ENCODE data around the gene EPHB1.
A peak's percentile ranks its signal among the peaks of the same experiment; 100 is the strongest.

Gene EPHB1

DNA sequence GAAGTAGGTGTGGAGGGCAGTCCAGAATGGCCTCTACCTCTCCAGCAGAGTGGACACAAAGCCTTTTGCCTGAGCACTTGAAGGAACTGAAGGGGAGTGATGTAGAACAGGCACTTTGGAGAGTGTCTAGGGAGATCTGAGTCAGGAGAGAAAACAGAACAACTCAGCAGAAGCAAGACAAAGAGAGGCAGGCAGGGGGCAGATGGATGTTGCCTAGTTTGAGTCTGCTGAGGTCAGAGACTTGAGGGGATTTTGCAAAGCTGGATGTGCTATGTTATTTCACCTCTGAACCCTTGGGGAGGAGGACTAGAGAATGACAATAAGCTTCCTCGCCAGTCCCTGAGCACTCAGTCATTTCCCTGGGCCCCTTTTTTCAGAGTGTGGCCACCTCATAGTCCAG is 366.4 kb downstream of the EPHB1 start:
- no peak for DNase-seq (ENCODE audit: low spot score)

DNA sequence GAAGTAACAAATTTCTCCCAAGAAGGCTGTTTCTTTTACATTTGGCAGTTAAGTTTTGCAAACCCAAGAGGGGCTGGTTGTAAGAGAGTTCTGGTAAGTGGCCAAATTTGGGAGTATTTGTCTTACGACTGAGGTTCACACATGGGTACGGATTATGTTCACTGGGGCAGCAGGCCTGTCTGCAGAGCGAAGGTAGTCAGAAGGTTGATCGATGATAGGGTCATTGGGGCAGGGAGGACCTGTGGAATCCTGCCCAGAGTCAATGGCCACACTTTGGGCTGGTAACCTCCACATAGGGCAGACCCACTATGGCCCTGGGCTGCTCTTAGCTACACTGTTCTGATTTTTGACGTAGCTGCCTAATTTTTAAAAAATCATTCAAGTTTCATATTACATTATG is 368.6 kb downstream of the EPHB1 start:
- DNase-seq (ENCODE audit: low spot score): no peak

DNA sequence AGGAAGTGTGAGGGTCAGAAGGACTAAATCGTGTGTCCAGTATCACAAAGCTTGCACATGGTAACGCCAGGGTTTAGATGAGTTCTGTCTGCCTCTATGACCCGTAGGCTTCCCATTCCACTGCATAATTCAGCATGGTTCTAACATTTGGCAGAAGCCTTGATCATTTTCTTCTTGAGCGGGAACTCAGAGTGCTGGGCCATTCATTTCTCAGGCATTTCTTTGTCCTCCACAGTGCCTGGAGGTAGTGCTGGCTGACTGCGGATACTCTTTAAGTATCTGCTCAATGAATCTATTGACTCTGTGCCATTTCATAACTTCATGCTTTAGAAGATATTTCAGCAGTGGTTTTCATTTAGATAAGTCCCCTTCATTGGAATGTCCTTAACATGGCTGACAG is 370.2 kb downstream of the EPHB1 start:
- no peak for DNase-seq (ENCODE audit: low spot score)

DNA sequence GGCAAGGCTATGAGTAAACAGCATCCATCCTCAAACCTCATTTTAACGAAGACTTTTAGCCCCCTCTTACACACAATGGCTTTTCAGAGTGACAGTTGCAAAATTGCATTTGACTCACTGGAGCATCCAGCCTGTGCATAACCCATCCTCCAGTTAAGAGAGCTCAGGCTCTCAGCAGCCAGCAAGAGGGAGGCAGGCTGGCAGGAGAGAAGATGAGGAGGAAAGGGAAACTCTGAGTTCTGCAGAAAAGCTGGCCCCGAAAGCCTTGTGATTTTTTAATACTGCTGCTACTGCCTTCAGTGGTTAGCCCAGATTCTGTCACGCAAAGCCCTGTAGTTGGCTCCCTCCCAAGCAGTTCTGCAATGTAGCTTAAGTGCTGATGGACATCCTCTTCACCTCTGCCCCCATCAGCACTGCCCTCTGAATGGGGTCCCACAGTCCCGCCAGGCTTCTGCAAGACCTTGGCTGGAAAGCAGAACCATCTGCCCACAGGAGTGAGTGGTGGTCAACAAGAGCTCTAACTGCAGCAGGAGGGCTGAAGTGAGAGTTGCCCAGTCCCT is 371.3 kb downstream of the EPHB1 start:
- DNase-seq (ENCODE audit: low spot score): peak; percentile 65

DNA sequence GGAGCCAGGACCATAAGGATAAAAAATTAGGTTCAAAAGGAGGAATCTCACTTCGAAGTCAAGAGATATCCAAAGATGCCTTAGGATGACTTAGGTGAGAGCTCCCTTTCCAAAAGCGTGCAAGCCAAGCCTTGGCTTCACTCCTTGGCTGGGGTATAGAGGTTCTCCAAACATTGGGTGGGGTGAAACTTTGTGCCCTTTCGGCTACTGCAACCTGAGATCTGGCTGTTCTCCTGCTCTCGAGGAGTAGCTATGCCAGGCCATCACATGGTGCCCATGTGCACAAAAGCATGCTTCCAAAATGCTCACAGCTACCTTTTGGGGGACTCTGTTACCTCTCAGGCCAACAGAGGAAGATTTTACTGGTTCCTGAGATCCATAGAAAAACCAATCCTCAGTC is 373.8 kb downstream of the EPHB1 start:
- no peak for DNase-seq (ENCODE audit: low spot score)

DNA sequence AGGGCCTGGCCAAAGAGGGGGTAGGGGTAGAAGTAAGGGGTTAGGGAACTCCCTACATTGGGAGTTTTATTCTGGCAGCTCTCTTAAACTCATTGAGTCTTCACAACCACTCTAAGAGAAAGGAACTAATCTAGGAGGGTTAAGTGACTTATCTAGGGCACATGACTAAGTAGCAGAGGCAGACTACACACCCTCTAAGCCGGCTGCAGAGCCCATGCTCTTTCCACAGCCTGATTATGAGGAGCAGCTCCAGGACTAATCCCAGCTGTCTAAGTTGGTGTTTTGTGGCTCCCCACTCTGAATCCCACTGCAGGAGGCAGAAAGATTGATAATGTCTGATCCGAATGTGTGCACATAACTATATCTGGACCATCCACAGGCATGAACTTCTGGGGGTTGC is 374.6 kb downstream of the EPHB1 start:
- no peak for DNase-seq (ENCODE audit: low spot score)

DNA sequence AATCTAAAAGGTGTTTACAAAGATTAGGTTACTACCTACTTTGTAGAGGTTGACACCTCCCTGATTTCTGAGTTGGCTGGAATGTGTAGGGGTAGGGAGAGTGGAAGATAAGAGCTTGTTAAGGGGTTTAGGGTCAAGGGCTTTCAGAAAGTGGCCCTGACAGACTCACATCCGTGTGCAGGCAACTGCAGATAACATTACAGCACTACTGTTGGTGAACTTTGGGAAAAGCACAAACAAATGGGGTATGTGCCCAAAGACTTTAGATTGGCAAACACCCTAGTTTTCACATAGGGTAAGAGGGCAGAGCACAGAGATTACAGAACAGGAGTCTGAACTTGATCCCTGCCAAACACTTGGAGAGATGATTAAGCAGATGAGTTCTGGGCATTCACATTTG is 375.7 kb downstream of the EPHB1 start:
- DNase-seq (ENCODE audit: low spot score): no peak

DNA sequence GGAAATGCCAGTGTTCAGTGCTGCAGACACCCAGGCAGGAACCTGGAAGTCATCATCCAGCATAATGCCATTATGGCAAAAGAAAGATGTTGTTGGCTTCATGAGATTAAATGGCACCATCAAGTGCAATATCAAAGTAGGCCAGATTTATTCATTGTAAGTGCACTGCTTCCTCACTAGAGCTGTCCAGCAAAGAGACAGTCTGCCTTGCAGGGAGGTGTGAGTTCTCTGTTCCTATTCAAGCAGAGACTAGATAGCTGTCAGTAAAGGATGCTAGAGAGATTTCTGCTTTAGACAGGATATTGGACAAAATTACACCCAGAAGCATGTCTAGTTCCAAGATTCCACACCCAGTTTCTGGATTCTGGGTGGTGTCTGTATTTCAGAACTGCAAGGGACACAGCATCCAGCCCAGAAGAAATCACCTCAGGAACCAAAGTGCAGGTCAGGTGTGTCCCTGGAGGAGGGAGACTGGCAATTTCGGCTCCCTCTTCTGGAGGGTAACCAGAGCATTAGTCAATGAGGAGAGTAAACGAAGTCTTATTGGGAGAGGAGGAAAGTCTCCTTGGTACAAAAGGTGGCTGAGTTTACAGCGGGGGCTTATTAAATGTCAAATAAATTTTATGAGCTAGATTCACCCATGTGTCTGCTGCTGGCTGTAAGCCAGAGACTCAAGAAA is 377.3 kb downstream of the EPHB1 start:
- DNase-seq (ENCODE audit: low spot score): no peak

DNA sequence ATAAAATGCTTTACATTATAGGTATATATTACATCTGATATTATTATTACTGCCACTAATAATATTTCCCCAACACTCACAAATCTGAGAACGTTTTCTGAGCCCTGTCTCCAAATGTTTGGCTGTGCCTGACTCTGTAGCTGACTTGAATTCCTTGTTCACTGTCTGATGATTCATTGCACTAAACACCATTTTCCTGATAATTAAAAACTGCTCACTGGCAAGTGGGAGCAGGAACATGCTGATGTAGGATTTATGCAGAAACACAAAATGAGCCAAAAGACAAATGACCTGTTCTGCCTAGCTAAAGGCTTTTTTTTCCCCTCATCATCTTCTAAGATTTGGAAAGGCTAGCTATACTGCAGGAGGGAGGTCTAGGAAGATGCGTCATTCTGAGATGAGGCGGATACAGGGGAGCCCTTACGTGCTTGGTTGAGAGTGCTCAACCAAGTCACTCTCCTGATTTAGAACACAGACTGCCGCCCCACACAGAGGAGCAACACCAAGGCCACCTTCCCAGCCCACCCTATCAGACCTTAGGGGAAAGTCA is 380.7 kb downstream of the EPHB1 start:
- DNase-seq (ENCODE audit: low spot score): peak; percentile 29

DNA sequence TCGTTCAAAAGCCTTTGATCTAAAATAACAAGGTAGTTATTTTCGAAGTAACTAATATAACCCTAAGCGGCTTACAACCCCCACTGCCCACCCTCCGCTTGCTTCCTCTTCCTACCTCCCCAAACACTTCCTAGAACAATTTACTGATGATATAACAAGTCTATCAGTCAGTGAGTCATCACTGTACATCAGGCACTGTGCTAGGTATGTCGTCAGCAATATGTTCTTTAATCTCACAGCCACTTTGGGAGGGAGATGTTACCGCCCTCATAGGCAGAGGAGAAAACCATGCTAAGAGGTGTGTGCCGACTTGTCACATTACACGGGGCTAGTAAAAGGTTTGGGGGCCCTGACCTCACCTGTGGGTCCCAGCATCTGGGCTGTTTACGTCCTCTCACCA is 381.8 kb downstream of the EPHB1 start:
- no peak for DNase-seq (ENCODE audit: low spot score)

DNA sequence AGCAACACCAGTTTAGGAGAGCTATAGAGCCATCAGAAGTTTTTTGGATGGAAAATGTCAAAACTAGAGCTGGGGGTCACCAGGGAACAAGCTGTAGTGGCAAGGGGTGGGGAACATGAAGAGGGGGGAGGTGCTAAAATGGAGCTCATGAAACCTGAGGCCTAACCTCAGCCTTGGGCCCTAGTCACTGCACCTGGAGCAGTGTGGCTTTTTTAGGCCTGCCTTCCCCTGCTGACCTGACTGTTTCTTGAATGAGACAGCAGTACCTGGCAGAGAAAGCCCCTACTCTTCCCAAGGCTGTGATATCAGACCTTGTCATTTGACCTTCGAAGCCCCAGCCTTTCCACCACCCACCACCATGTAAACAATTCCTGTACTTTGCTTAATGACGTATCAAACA is 383.5 kb downstream of the EPHB1 start:
- DNase-seq (ENCODE audit: low spot score): no peak

DNA sequence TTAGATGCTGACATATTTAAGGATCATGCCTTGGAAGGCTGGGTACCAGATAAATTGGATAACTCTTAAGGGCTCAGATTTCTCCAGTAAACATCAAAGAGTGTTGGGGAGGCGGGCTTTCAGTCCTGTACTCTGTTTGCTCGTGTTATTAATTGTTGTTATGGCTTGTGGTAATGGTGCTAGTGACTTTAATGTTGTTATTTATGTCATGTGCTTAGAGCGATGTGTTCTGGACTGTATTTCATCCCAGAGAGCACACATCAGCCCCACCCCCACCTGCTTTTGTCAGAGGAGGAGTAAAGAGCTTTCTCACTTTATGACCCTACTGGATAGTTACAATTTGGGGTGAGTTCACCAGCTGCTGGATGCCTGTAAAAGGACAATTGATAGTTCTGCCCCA is 386.3 kb downstream of the EPHB1 start:
- DNase-seq (ENCODE audit: low spot score): no peak

DNA sequence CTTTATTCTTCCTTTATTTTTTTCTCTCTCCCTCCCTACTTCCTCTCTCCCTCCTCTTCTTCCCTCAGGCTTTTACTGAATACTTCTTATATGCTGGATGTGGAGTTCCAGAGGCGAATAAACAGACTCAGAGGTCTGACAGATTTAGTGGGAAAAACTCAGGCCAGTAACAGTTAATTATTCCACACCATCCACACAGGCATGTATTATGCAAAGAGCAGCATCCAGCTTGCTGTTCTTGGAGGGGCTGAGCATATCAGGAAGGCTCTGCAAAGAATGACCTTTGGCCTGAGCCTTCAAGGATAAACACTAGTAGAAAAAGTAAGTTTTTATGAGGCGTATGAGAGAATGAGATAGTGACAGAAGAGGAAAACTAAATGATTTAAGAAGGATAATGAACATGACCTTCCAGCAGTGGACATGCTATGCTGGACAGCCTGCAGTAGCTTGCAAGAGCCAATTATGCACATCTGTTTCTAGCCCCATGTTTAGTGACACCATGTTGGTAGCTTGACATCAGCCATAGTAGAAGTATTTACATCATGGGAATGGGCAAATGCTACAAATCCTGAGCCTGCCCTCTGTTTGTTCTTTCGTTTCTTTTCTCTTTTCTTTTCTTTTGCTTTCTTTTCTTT is 387.4 kb downstream of the EPHB1 start:
- no peak for DNase-seq (ENCODE audit: low spot score)

DNA sequence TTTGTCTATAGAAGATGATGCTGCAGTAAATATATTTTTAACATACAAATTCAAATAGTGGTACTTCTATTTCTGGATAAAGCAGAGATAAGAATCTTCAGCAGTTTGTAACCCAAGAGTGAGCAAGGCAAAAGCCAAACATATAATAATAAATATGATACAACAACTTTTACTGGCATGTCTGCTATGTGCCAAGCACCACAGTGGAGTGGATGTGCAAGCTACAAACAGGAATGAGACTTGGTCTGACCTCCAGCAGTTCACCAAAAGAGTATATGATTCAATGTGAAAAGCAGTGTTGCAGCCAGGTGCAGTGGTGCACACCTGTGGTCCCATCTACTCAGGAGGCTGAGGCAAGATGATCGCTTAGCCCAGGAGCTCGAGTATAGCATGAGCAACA is 395.6 kb downstream of the EPHB1 start:
- no peak for DNase-seq (ENCODE audit: low spot score)

DNA sequence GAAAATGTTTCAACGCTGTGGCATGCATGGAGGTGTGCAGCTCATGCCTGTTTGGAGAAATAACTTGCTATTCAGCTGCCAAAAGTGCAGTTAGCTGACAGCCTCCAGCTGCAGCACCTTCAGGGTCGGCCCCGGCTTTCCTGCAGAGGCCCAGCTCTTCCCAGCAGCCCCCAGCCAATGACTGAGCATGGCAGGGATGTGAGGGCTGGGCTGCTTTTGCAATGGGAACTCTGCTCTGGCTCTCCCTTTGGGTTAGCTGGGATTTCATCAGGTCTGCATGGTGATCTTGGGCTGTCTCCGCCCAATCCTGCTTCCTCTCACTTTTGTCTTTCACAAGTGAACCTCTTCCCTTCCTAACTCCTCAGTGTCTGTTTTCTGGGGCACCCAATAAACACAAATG is 396.6 kb downstream of the EPHB1 start:
- no peak for DNase-seq (ENCODE audit: low spot score)

DNA sequence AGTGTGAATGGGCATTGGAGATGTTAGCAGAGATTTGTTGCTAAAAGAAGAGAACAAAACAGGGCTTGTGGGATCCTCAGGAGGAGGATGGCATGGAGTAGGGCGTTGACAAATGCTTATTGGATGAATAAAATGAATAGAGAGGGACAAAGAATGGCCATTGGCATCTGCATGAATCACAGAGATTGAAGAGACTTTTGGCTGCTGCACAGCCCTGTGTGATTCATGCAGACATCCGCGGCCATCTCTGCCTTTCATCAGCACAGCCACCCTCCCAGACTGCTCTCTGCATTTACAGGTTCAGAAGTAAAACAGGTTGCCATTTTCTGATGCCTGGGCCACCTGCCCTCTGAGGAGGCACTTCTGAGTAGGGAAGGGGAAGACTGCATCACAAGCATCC is 397.9 kb downstream of the EPHB1 start:
- peak; percentile 31 for DNase-seq (ENCODE audit: low spot score)

DNA sequence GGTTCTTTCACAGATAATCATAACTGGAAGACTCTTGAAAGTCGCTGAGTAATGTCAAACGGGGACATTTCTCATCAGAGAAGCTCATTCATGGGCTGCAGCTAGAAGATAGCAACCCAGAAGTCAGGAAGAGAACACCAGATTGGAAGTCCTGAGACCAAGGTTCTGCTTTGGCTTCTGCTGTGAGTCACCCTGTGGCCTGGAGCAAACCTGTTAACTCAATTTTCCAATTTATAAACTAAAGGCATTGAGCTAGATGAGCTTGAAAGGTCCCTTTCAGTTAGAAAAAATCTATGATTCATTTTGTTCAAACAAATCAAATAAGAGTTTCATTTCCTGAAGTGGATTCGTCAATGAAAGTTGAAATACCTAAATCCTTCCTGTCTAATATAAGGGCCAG is 402.2 kb downstream of the EPHB1 start:
- DNase-seq (ENCODE audit: low spot score): no peak

DNA sequence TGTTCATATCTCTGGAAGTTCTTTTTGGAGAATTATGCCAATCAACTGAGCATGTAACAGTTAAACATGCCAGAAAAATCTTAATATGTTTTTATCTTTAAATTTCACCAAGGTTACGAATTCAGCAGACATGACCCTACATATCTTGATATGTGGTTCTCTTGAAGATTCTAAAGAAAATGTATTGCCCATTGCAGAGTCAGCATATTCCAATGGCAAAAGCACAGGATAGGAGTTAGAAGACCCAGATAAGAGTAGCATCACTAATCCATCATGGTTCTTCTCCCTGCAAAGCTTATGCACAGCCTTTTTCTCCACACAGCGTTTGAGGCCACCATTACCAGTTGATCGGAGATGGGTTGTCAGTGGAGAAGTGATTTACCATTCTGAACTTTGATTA is 402.8 kb downstream of the EPHB1 start:
- DNase-seq (ENCODE audit: low spot score): no peak

DNA sequence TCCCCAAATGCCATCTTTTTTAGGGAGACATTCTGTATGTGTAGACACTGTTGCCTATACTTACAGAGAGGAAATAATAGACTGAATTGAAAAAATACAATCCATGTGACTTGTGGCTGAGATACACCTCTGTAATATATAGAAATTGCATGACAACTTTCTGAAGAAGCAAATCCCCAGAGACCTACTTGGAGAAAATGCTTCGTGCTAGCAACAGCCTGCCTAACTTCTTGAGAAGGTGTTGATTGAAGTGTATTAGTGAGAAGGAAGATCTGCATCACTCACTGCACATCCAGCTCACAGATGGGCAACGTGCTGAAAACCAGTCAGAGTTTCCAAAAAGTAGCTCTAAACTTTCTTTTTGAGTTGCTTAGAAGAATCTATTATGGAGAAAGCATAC is 404.1 kb downstream of the EPHB1 start:
- no peak for DNase-seq (ENCODE audit: low spot score)

DNA sequence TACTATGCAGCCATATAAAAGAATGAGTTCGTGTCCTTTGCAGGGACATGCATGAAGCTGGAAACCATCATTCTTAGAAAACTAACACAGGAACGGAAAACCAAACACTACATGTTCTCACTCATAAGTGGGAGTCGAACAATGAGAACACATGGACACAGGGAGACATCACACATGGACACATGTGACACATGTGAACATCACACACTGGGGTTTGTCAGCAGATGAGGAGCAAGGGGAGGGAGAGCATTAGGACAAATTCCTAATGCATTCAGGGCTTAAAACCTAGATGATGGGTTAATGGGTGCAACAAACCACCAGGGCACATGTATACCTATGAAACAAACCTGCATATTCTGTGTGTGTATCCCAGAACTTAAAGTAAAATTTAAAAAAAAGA is 408.0 kb downstream of the EPHB1 start:
- DNase-seq (ENCODE audit: low spot score): no peak

DNA sequence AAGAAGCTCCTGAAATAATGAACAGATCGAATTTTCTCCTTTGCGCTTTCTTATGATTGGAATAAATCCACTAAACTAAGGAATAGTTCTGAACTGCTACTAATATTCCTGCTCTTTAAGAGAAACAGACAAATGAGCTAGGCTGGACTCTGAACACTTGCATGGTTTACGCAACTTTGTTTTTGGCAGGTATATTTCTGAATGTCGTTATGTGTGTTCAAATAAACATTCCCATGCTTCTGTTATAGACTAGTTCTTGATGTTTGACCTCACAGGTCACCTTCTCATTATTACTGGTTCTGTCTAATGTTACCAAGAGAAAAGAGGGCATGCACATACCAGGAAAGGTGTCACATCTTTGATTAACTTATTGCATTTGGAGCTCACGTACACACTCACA is 418.2 kb downstream of the EPHB1 start:
- no peak for DNase-seq (ENCODE audit: low spot score)

DNA sequence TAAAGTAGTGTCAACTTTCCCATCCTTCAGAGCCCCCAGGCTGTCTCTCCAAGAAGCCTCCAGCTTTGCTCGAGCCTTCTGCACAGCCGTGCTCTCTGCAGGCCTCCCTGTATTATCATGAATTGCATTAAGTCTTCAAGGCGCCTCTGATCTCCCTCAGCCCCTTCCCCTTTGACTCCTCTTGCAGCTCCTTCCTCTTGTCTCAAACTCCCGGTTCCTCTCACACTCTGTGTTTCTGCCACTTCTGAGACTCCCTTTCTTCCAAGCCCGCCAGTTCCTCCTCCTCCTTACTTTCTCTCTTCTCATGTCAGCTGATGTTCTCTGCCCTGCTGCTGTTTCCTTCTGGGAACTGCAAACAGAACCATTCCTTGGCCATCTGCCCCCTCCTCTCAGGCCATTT is 418.8 kb downstream of the EPHB1 start:
- DNase-seq (ENCODE audit: low spot score): peak; percentile 40

DNA sequence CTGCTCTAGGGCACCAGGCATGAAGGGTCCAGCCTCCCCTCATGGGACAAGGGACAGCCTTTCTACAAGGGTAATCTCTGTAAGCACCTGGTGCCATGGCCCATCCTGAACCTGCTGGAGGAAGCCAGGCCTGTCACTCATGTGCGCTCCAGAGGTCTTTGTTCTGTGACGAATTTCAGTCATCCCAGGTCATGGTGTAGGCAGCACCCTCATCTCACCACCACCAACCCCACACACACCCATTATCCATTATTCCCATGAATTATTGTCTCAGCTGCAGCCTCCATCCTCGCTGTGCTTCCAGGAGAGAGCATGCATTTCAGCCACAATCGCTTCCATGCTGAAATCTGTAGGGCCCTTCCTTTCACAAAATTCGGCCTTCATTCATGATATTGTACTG is 419.3 kb downstream of the EPHB1 start:
- DNase-seq (ENCODE audit: low spot score): no peak

DNA sequence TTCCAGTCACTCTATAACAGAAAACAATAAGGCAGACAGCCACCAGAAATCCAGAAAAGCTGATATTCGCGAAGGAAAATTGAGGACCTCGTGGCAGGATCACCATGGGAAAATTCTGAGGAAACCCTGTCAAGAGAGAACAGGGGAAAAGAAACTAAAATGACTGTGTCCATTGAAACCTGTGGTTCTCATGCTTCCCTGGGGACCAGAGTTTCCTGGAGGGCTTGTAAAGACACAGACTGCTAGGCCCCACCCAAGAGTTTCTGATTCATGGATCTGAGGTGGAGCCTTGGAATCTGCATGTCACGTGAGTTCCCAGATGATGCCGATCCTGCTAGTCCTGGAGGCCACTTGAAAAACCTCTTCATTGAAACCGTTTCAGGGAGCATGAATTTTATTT is 420.5 kb downstream of the EPHB1 start:
- DNase-seq (ENCODE audit: low spot score): no peak

Data from Ammon's horn (tissue), 1 donor.